ENCODE data around the gene SMOC2.

Gene SMOC2

GRCh38 chr6:168648240-168649125 lies 207.5 kb downstream of the SMOC2 start:
- no peak for DNase-seq (ENCODE audit: low read depth, low spot score)

- no peak for DNase-seq (ENCODE audit: low read depth, low spot score)
Measured at GRCh38 chr6:168649209-168649608, 208.2 kb downstream of the SMOC2 start.

- DNase-seq (ENCODE audit: low read depth, low spot score), result no peak
Measured at GRCh38 chr6:168650671-168651111, 209.7 kb downstream of the SMOC2 start.

DNA sequence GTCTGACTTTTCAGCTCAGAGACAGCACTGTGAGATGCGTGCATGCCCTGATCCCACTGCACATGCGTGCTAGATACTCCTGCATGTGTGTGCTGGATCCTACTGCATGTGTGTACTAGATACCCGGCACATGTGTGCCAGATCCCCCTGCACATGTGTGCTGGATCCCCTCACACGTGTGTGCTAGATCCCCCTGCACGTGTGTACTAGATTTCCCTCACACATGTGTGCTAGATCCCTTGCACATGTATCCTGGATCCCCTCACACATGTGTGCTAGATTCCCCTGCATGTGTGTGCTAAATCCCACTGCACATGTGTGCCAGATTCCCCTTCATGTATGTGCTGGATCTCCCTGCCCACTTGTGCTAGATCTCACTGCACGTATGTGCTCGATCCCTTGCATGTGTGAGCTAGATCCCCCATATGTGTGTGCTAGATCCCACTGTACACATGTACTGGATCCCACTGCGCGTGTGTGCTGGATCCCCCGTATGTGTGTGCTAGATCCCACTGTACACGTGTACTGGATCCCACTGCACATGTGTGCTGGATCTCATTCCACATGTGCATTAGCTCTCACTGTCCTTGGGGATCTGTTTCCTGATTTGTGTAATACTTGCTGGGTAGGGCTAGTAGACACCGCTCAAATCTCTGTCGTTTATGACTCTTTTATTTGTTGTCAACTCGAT lies 214.6 kb downstream of the SMOC2 start:
- DNase-seq (ENCODE audit: low read depth, low spot score), result no peak

DNA sequence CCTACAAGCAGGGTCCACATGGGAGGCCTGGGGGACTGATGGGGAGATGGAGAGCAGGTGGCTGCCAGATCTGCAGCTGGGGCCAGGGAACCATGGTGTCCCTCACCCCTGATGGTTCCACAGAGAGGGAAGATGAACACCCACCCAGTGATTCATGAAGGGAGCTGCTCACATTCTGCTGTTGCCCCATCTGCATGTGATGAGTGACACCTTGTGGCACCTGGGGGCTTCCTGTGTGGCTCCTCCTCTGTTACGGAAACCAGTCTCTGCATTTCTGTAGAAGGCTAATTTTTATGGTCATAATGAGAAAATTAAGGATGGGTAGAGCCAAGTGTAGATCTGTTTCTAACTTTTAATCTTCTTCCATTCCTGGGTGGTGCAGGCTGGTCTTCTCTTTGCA lies 217.1 kb downstream of the SMOC2 start:
- DNase-seq (ENCODE audit: low read depth, low spot score), result no peak

GRCh38 chr6:168660400-168660945 lies 219.5 kb downstream of the SMOC2 start:
- no peak for DNase-seq (ENCODE audit: low read depth, low spot score)

DNA sequence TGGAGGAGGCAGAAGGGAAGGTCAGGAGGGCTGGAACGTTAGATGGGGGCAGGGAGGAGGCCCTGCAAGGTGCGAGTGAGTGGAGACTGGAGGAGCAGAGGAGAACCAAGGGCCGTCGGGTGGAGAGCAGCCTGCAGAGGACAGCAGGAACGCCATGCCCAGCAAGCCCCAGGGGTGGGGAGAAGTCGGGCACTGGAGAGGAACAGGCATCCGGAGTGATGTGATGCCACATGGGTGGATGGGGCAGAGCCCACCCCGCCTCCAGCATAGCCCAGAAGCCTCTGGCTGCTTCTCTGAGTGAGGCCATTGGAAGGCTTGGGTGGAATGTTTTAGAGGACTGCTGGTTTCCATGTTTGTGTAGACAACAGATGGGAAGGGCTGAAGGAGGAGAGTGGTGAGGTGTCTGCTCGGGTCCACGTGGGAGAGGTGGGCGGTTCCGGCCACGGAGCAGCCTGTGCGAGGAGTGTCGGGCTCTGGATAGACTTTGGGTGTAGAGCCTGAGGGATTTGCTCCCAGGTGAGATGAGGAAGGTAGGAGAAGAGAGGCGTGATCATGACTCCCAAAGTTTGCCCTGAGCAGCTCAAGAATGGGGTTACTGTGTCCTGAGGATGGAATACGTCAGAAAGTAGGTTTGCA lies 221.4 kb downstream of the SMOC2 start:
- DNase-seq (ENCODE audit: low read depth, low spot score), result no peak

- DNase-seq (ENCODE audit: low read depth, low spot score), result no peak
Measured at GRCh38 chr6:168663041-168663440, 222.1 kb downstream of the SMOC2 start.

DNA sequence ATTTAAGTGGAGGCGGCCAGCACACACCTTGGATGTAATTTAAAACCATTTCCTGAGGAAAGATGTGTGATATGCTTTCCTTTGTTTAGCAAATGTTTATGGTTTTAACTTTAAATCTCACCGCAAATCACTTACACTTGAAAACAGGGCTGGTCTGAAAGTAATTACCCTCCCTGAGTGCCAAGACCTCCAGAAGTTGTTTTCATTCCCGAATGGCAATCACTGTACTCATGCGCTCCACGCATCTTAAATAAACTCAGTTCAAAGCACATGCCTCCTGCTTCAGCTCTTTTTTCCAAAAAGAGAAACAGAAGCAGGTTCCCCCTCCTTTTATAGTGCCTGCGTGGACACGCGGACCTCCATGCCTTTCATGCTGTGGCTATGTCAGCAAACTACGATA lies 224.0 kb downstream of the SMOC2 start:
- DNase-seq (ENCODE audit: low read depth, low spot score), result no peak

GRCh38 chr6:168666170-168666569 lies 225.2 kb downstream of the SMOC2 start:
- no peak for DNase-seq (ENCODE audit: low read depth, low spot score)

DNA sequence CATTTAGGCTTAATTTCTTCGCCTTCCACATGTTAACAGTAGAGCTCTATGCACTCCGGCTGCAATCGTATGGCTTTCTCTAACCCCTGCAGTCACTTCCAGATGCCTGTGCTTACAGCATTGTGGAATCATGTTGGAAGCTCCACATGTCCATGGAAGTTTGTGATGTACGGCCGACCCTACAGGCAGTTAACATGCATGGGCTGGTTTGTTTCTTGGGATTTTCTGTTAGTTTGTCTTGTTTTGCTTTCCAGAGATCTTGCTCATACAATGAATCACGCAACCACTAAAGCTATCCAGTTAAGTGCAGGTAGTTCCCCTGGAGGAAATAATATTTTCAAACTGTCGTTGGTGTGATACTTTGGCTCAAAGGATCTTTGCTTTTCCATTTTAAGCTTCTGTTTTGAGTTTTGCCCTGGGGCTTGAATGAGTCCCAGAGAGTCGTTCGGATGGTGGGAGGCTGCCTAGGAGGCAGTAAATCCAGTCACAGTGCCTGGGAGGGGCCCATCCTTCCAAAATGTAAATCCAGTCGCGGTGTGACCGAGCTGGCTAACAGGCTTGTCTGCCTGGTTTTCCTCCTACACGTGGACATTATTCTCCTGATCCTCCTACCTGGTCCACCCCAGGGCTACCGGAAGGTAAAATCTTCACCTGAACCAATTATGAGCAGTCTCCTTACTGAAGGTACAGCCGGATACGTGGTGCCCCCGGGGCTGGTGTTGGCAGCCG lies 225.9 kb downstream of the SMOC2 start:
- no peak for DNase-seq (ENCODE audit: low read depth, low spot score)

- DNase-seq (ENCODE audit: low read depth, low spot score), result no peak
Measured at GRCh38 chr6:168667428-168667805, 226.4 kb downstream of the SMOC2 start.

DNA sequence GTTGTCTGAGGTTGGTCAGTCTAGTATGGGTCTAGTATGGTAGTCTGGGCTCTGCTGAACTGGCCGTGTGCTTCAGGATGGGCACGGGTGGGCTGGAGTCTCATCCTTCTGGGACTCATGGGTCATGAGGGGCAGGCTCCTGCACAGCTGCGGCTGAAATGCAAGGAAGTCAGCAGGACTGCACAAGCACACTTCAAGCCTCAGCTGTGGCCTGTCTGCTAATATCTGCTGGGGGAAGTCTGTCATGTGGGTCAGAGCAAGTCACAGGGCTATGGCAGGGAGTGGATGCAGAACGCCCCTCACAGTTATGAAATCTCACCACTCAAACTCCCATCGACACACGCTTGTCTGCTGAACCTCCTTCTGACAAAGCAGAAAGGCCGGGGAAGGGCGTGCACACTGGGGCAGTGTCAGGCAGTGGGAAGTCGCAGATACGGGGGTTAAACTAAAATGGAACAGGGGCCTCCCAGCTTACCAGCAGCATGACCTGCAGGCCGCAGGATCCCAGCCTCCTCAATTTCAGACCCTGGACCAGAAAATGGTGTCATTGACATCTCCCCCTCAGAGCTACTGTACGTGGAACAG lies 229.5 kb downstream of the SMOC2 start:
- no peak for DNase-seq (ENCODE audit: low read depth, low spot score)

DNA sequence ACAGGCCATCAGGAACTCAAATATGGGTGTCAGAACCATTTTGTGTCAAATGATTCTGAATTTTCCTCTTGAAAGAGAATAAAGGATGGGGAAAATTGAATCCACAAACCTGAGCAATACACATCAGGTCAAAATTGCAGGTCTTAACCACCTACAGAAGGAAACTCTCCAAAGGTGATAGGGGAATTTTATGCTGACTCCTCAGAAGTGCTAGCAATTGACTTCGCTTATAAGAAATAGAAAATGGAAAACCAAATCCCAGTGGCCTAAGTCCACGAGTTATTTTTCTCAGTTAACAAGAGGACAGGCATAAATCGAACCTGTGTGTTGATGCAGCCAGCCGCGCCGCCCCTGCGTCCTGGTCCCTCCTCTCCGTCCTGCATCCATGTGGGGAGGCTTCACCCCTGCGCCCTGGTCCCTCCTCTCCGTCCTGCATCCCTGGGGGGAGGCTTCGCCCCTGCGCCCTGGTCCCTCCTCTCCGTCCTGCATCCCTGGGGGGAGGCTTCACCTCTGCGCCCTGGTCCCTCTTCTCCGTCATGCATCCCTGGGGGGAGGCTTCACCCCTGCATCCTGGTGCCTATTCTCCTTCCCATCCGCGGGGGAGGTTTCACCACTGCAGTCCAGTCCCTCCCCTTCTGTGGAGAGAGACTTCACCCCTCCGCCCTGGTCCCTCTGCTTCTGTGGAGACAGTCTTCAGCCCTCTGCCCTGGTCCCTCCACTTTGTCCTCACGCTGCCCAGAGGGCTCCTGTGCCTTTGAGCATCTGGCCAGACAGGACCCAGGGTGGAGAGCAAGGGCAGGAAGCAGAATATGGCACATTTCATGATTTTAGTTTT lies 230.3 kb downstream of the SMOC2 start:
- no peak for DNase-seq (ENCODE audit: low read depth, low spot score)

GRCh38 chr6:168671863-168672546 lies 231.0 kb downstream of the SMOC2 start:
- no peak for DNase-seq (ENCODE audit: low read depth, low spot score)

DNA sequence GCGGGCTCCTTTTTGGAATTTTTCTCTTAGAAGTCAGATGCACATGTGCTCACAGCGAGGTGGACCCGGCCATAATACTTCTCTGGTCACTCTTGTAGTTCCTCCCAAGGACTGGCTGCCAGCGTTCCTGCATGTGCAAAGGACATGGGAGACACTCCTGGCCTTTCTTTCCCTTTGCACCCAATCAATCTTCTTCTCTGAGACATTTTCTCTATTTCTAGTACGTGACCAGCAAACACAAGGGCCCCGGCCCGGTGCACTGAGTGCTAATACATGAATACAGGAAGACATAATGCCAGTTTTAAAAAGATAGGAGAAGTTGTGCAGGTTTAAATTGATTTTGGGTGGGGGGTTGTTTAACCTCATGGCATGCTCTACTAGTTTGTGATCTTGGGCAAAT lies 233.6 kb downstream of the SMOC2 start:
- no peak for DNase-seq (ENCODE audit: low read depth, low spot score)

- DNase-seq (ENCODE audit: low read depth, low spot score), result no peak
Measured at GRCh38 chr6:168675375-168675774, 234.4 kb downstream of the SMOC2 start.

- no peak for DNase-seq (ENCODE audit: low read depth, low spot score)
Measured at GRCh38 chr6:168675933-168676551, 235.1 kb downstream of the SMOC2 start.
